ENCODE results near the gene OSBPL5.

OSBPL5 gene, protein sequence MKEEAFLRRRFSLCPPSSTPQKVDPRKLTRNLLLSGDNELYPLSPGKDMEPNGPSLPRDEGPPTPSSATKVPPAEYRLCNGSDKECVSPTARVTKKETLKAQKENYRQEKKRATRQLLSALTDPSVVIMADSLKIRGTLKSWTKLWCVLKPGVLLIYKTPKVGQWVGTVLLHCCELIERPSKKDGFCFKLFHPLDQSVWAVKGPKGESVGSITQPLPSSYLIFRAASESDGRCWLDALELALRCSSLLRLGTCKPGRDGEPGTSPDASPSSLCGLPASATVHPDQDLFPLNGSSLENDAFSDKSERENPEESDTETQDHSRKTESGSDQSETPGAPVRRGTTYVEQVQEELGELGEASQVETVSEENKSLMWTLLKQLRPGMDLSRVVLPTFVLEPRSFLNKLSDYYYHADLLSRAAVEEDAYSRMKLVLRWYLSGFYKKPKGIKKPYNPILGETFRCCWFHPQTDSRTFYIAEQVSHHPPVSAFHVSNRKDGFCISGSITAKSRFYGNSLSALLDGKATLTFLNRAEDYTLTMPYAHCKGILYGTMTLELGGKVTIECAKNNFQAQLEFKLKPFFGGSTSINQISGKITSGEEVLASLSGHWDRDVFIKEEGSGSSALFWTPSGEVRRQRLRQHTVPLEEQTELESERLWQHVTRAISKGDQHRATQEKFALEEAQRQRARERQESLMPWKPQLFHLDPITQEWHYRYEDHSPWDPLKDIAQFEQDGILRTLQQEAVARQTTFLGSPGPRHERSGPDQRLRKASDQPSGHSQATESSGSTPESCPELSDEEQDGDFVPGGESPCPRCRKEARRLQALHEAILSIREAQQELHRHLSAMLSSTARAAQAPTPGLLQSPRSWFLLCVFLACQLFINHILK

GRCh38 chr11:3165152-3165705 is at the start of gene OSBPL5:
Gene OSBPL5, minus strand, starts transcription at chr11:3165310. Its CDS starts 36,162 bp downstream, at chr11:3129148.
- DNase-seq (ENCODE audit: low read depth in 1 of 2, low spot score in 1 of 2), result no peak

- no peak for DNase-seq (ENCODE audit: low read depth in 1 of 2, low spot score in 1 of 2)
Observed at GRCh38 chr11:3214420-3214699, 49.2 kb upstream of the OSBPL5 start.

- DNase-seq (ENCODE audit: low read depth in 1 of 2, low spot score in 1 of 2), result no peak
Observed at GRCh38 chr11:3213659-3214419, 48.7 kb upstream of the OSBPL5 start.

GRCh38 chr11:3208272-3208671 is 43.2 kb upstream of the OSBPL5 start:
- DNase-seq (ENCODE audit: low read depth in 1 of 2, low spot score in 1 of 2), result no peak

GRCh38 chr11:3207526-3208189 is 42.5 kb upstream of the OSBPL5 start:
- DNase-seq (ENCODE audit: low read depth in 1 of 2, low spot score in 1 of 2), result no peak

- no peak for DNase-seq (ENCODE audit: low read depth in 1 of 2, low spot score in 1 of 2)
Observed at GRCh38 chr11:3206922-3207204, 41.8 kb upstream of the OSBPL5 start.

GRCh38 chr11:3206156-3206921 is 41.2 kb upstream of the OSBPL5 start:
- no peak for DNase-seq (ENCODE audit: low read depth in 1 of 2, low spot score in 1 of 2)

DNA sequence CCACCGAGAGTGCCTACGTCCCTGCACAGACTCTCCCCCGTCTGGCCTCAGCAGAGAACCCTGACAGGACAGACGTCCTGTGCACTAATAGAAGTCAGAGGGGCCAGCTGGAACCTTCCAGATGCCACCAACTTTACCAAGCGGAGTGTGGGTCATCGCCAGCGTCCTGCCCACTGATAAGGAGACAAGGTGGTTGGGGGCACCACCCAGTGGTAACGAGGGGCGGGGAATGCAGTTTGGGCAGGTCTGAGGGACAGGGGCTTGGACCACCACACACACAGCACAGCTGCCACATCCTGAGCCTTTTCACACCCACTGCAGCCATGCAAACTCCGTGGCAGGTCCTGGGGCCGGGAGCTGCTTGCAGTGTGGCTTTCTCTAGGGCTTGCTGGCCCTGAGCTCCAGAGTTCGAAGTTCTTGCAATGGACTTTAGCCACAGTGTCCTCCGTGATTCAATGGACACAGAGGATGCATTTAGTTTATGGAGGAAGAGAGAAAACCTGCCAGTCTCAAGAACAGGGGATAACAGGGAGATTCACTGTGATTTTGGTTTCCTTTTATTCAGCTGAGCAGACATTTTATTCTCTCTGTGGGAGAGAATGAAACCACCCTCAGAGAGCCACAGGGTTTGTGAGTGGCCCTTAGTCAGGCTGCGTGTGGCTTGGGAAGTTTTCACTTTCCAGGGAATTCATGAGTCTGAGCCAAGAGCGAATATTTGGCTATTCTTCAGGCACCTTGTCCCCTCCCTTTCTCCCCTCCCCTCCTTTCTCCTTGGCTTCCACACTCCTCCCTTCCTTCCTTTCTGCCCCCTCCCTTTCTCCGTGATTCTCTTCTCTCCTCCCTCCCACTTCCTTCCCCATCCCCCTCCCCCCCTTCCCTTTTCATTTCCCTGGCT is 40.4 kb upstream of the OSBPL5 start:
- no peak for DNase-seq (ENCODE audit: low read depth in 1 of 2, low spot score in 1 of 2)

- DNase-seq (ENCODE audit: low read depth in 1 of 2, low spot score in 1 of 2), result no peak
Observed at GRCh38 chr11:3204141-3205015, 39.3 kb upstream of the OSBPL5 start.

- DNase-seq (ENCODE audit: low read depth in 1 of 2, low spot score in 1 of 2), result no peak
Observed at GRCh38 chr11:3203221-3204043, 38.3 kb upstream of the OSBPL5 start.

- DNase-seq (ENCODE audit: low read depth in 1 of 2, low spot score in 1 of 2), result no peak
Observed at GRCh38 chr11:3202759-3203158, 37.6 kb upstream of the OSBPL5 start.

DNA sequence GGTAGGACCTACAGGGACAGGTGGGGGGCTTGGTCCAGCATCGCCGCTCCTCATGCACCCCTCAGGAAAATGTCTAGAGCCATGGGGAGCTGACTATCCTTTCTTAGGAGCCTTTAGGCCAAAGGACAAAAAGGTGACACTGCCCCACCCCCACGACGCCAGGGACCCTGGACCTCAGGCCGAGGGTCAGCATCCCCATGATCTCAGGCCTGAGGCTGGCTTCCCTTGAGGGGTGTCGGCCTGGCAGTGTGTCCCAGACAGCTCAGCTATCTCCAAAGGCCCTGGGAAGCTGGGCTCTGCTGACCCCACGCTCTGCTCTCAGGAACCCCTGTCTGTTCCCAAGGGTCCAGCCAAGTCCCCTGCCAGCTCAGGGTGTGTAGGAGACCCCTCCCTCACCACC is 37.2 kb upstream of the OSBPL5 start:
- DNase-seq (ENCODE audit: low read depth in 1 of 2, low spot score in 1 of 2), result no peak

DNA sequence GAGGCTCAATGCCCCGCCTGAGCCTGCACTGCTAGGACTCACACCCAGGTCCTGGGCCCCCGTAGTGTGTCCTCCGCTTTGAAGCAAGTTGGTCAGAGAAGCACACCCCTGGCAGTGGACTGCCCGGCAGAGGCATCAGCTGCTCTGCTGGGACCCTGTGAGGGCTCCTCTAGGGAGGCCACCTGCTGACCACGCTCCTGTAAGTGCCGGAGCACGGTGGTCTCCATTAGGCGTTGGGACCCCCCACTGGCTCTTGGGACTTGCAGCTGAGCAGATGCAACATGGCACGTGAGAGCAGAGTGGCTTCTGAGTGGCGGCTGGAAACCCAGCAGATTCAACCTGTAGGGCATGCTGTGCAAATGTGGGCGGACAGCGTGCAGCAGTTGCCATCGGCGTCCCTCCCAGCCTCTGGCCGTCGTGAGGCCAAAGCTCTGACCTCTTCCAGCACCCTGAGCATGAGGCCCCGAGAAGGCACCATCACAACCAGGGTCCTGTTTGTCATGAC is 36.6 kb upstream of the OSBPL5 start:
- no peak for DNase-seq (ENCODE audit: low read depth in 1 of 2, low spot score in 1 of 2)

DNA sequence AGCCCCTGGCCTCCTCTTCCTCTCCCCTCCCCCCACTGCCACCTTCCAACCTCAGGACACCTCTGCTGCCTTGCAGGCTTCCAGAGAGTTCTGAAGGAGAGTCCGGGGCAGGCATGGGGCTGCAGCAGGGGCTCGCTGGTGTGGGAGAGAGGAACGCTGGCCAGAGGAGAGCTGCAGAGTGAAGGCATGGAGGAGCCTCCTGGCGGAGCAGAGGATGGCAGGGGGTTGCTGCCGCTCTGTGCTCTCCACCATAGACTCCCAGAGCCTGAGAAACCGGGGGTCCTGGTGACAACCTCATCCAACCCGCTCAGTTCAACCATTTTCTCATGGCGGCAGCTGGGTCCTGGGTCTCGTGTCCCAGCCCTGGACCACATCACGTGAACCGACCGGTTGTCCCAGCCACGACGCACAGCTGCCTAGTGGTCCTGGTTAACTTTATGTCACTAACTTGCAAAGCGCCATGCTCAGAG is 36.0 kb upstream of the OSBPL5 start:
- DNase-seq (ENCODE audit: low read depth in 1 of 2, low spot score in 1 of 2), result no peak

DNA sequence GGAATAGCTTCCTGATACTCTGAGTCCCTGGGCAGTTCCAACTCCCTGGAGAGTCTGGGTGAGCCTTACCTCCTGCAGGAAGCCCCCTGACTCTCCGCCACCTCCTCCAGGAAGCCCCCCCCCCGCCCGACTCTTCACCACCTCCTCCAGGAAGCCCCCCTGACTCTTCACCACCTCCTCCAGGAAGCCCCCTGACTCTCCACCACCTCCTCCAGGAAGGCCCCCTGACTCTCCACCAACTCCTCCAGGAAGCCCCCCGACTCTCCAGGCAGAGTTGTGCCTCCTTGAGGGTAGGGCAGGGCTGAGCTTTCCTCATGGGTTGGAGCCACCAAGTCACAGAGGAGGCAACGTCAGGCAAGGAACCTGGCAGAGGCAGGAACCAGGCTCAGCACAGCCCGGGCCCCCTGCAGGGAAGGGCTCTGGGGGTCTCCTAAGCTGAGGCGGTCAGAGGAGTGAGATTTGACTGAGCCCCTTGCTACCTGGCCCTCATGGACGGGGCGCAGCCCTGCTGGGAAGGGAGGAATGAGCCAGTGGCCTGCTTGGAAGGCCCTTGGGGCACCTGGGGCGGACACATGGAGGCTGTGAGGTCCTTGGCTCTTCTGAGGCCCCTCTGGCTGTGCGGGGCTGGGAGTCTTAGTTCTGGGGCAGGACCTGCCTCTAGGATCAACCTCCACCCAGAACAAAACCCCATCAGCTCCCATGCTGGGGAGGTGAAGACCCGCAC is 35.4 kb upstream of the OSBPL5 start:
- DNase-seq (ENCODE audit: low read depth in 1 of 2, low spot score in 1 of 2), result no peak

GRCh38 chr11:3199537-3200295 is 34.6 kb upstream of the OSBPL5 start:
- no peak for DNase-seq (ENCODE audit: low read depth in 1 of 2, low spot score in 1 of 2)

All from activated T-helper 1 cell treated with anti-CD3 and anti-CD28 coated beads, Interleukin-2, amount 50 U/mL, for 16 hours (primary cell).